ENCODE data around the gene LYAR.
A peak's percentile ranks its signal among the peaks of the same experiment; 100 is the strongest.

- TF ChIP-seq POLR2A (IDR thresholded peaks at IDR 0.05): no peak
- TF ChIP-seq CTCF (IDR thresholded peaks at IDR 0.05): peak; percentile 48 to 77 (median 71)
- no peak for TF ChIP-seq POLR2AphosphoS5 (IDR thresholded peaks at IDR 0.05)
- TF ChIP-seq EP300 (IDR thresholded peaks at IDR 0.05): no peak
These were observed 45.0 kb upstream of the LYAR start for GRCh38 chr4:4334798-4335520.
